Tibial nerve (tissue), 4 donors: Measurements from ENCODE around the gene TXNL4A. TPM values are rescaled to one million over a fixed set of nuclear protein-coding genes. Genes with fewer than 3 reads are reported as not detected.
"Not testable (repeated sequence)": the region's sequence is repeated elsewhere in the genome, so short reads cannot be mapped to it uniquely, and the experiment has no call there.

ENCODE experiments used
- DNase-seq, 2 donors: peaks; one replicate each; pipeline ENCODE4 v3.0.0-alpha.2; 2019; ENCODE audit warnings: low spot score in 2 of 2
- H3K27ac ChIP-seq, 4 donors: fragments of 200-600 bp; sonication (generic) in 3 of 4; one replicate each; pipeline ENCODE4 v1.5.1; 2017 to 2019; ENCODE audit warnings: mild to moderate bottlenecking in 1 of 4
- H3K27me3 ChIP-seq, 2 donors: fragments of 200-600 bp; sonication (generic) in 1 of 2; one replicate each; pipeline versions ENCODE4 v1.5.1 to v1.6.0; 2017 to 2019
- H3K36me3 ChIP-seq, 3 donors: fragments of 200-600 bp; sonication (generic); one replicate each; pipeline ENCODE4 v1.5.1; 2018 to 2019
- H3K4me1 ChIP-seq, 4 donors: fragments of 200-600 bp; sonication (generic) in 3 of 4; one replicate each; pipeline ENCODE4 v1.5.1; 2017 to 2019
- H3K4me3 ChIP-seq, 4 donors: fragments of 200-600 bp; sonication (generic) in 3 of 4; one replicate each; pipeline ENCODE4 v1.5.1; 2017 to 2019; ENCODE audit warnings: mild to moderate bottlenecking in 1 of 4, moderate library complexity in 1 of 4
- H3K9me3 ChIP-seq, 4 donors: fragments of 200-600 bp; sonication (generic) in 3 of 4; one replicate each; pipeline ENCODE4 v1.5.1; 2017 to 2019
- EP300 ChIP-seq, 2 donors: sonication (generic); formaldehyde crosslinking; IDR thresholded peaks; one replicate each; pipeline ENCODE4 v1.6.1; 2017; ENCODE audit warnings: antibody characterized with exemption in 2 of 2, mild to moderate bottlenecking in 1 of 2
- POLR2A ChIP-seq, 2 donors: fragments of 450-650 bp; IDR thresholded peaks; one replicate each; pipeline ENCODE4 v1.6.1; 2017; ENCODE audit warnings: antibody characterized with exemption in 2 of 2, mild to moderate bottlenecking in 2 of 2, moderate library complexity in 2 of 2
- WGBS, 2 donors: methylation state at CpG; one replicate each; pipeline ENCODE4 v1.1.5; 2018; 5-methylcytosine and 5-hydroxymethylcytosine counted together
- total RNA-seq, 4 donors: library from RNA; depleted of rRNA; stranded (reverse); fragments of >200 nt; gene quantifications; one replicate each; pipeline ENCODE4 v1.1.0, GENCODE V29; 2016
- TF ChIP-seq, protein P1 (sequence below), 5 experiments: fragments of 200-600 bp in 3 of 5; fragments of 450-650 bp in 2 of 5; sonication (generic) in 3 of 5; IDR thresholded peaks; one replicate each; pipeline ENCODE4 v1.5.1; 2016 to 2019; ENCODE audit warnings: antibody characterized with exemption in 5 of 5, mild to moderate bottlenecking in 3 of 5, moderate library complexity in 2 of 5

Gene TXNL4A
- total RNA-seq, 4 donors from 2014 or later: 19.0 to 34.9 (median 32.5) TPM

DNA sequence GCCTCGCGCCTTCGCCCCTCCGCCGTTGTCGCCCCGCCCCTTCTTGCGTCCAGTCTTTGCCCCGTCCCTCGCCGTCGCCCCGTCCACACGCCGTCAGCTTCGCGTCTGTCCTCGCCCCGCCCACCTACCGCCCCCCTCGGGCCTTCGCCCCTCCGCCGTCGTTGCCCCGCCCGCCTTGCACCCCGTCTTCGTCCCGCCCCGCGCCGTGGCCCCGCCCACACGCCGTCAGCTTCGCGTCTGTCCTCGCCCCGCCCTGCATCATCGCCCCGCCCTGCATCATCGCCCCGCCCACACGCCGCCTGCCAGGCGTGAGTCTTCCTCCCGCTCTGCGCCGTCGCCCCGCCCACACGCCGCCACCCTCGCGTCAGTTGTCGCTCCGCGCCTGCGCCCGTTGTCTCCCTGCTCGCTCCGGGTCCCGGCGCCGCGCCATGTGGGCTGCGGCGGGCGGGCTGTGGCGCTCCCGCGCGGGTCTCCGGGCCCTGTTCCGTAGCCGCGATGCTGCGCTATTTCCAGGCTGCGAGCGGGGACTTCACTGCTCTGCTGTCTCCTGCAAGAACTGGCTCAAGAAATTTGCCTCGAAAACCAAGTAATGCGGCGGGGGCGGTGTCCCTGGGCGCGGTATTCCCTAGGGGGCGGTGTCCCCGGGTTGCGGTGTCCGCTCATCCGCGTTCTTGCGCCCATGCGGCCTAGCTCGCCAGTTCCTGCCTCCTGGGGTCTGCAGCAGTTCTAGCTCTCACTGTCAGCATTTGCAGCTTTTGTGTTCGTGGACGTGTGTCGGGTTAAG lies 45.9 kb upstream of the TXNL4A start, which contains the start of gene RBFA:
TSS of gene RBFA (plus strand) at position 367 of the 784 bp plus-strand sequence. CDS start at position 429, 62 bp downstream.
- peaks cover 0 to 23% (median 4%) of the 10 kb centered on the region in 4 donors for H3K4me1 ChIP-seq
- H3K9me3 ChIP-seq: peaks cover 0 to 7% (median 0%) of the 10 kb centered on the region in 4 donors
- H3K27me3 ChIP-seq: no peaks in the 10 kb centered on the region
- H3K36me3 ChIP-seq: peaks cover 0 to 34% (median 0%) of the 10 kb centered on the region in 3 donors
- 1% methylated on average over 53 to 56 of the region's 99 CpGs for WGBS, 2 donors
- peak within 1 kb of the TSS; percentile 84 to 95 (median 90) for H3K27ac ChIP-seq
- H3K4me3 ChIP-seq: peak within 1 kb of the TSS; percentile 60 to 77 (median 70)
- TF ChIP-seq EP300 (IDR thresholded peaks at IDR 0.05) (peak in 1 of 2 donors; percentile 76), POLR2A (IDR thresholded peaks at IDR 0.05) (peak; percentile 19 to 75)
- TF ChIP-seq, protein P1, sequence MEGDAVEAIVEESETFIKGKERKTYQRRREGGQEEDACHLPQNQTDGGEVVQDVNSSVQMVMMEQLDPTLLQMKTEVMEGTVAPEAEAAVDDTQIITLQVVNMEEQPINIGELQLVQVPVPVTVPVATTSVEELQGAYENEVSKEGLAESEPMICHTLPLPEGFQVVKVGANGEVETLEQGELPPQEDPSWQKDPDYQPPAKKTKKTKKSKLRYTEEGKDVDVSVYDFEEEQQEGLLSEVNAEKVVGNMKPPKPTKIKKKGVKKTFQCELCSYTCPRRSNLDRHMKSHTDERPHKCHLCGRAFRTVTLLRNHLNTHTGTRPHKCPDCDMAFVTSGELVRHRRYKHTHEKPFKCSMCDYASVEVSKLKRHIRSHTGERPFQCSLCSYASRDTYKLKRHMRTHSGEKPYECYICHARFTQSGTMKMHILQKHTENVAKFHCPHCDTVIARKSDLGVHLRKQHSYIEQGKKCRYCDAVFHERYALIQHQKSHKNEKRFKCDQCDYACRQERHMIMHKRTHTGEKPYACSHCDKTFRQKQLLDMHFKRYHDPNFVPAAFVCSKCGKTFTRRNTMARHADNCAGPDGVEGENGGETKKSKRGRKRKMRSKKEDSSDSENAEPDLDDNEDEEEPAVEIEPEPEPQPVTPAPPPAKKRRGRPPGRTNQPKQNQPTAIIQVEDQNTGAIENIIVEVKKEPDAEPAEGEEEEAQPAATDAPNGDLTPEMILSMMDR (IDR thresholded peaks at IDR 0.05): peak in 4 of 5 experiments; percentile 37 to 69 (median 56)
- peak; percentile 98 to 99 for DNase-seq

DNA sequence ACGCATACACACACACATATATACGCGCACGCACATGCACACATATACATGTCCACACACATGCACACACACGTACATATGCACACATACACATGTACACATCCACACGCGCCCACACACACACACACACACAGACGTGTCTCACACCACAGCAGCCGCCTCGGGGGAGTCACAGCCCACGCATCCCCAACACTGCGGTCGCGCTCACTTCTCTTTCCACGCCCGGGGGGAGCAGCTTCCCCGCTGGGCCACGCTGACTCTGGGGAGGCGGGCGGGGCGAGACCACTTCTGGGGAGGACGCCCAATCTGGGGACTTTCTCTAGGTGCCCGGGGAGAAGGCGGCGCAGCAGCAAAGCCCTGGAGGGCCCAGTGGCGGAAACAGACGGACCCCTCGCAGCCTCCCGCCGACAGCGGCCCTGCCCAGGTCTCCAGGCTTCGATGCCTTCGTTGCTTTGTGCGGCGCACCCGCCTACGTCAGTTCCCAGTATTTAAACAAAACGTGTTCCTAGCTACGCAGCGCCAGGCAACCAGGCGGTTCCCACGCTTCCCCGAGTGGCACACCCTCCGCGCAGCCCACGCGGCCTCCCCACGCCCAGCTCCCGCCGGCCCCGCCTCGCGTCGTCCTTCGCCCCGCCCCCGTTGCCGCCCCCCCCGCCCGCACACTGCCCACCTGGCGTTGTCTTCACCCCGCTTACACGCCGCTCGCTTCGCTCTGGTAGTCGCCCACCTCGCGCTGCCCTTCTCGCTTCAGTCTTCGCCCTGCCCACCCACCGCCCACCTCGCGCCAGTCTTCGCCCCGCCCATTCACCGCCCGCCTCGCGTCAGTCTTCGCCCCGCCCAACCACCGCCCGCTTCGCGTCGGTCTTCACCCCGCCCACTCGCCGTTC lies 45.1 kb upstream of the TXNL4A start:
- peak in 1 of 2 donors; percentile 47 for TF ChIP-seq POLR2A (IDR thresholded peaks at IDR 0.05)
- TF ChIP-seq, protein P1 (IDR thresholded peaks at IDR 0.05): no peak
- peak; percentile 23 to 66 for TF ChIP-seq EP300 (IDR thresholded peaks at IDR 0.05)
- Histone ChIP-seq H3K27me3 (no peaks in the 10 kb centered on the region), H3K4me3 (peak overlapping the region; percentile 60 to 77 (median 70)), H3K27ac (peak overlapping the region; percentile 84 to 95 (median 90)), H3K9me3 (peaks cover 0 to 15% (median 0%) of the 10 kb centered on the region in 4 donors), H3K36me3 (peaks cover 0 to 34% (median 0%) of the 10 kb centered on the region in 3 donors), H3K4me1 (peaks cover 0 to 23% (median 4%) of the 10 kb centered on the region in 4 donors)
- peak in 1 of 2 donors; percentile 17 for DNase-seq
- WGBS, 2 donors: 4 to 6% methylated on average over 55 to 83 of the region's 90 CpGs

DNA sequence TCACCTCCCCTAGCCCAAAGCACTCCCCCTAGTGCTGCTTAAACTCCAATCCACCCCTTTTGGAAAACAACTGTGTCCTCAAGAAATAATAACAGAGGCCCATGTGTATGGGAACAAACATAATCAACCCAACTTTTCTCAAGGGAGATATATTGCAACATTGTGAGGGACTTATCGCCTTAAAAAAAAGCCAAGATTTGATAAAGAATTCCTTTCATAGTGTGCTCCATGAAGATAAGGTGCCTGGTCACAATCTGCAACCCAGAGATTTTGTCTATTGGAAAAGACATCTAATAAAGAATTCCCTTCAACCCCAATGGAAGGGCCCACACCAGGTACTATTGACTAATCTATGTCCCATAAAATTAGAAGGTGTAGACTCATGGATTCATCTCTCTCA lies 41.3 kb upstream of the TXNL4A start:
- no peak overlapping the region for H3K4me3 ChIP-seq
- TF ChIP-seq, protein P1 (IDR thresholded peaks at IDR 0.05): no peak
- TF ChIP-seq POLR2A (IDR thresholded peaks at IDR 0.05): no peak
- no peak for TF ChIP-seq EP300 (IDR thresholded peaks at IDR 0.05)
- H3K9me3 ChIP-seq: peaks cover 0 to 48% (median 8%) of the 10 kb centered on the region in 4 donors
- peaks cover 0 to 52% (median 0%) of the 10 kb centered on the region in 3 donors for H3K36me3 ChIP-seq
- 95 to 100% methylated on average over 1 of the region's 1 CpG for WGBS, 2 donors
- peaks cover 0 to 9% (median 0%) of the 10 kb centered on the region in 4 donors for H3K4me1 ChIP-seq
- no peak overlapping the region for H3K27ac ChIP-seq
- no peak for DNase-seq
- no peaks in the 10 kb centered on the region for H3K27me3 ChIP-seq

GRCh38 chr18:80027719-80028118 lies 39.4 kb upstream of the TXNL4A start:
- not testable (repeated sequence) for H3K4me3 ChIP-seq, H3K27me3 ChIP-seq, H3K27ac ChIP-seq, H3K4me1 ChIP-seq, DNase-seq
- H3K9me3 ChIP-seq: peaks cover 6 to 68% (median 25%) of the 10 kb centered on the region in 4 donors
- peaks cover 0 to 59% (median 0%) of the 10 kb centered on the region in 3 donors for H3K36me3 ChIP-seq

- DNase-seq: no peak
- TF ChIP-seq EP300 (IDR thresholded peaks at IDR 0.05): no peak
- TF ChIP-seq POLR2A (IDR thresholded peaks at IDR 0.05): no peak
- TF ChIP-seq, protein P1 (IDR thresholded peaks at IDR 0.05): no peak
- H3K4me3 ChIP-seq: no peak overlapping the region
- H3K27ac ChIP-seq: no peak overlapping the region
- peaks cover 9 to 81% (median 35%) of the 10 kb centered on the region in 4 donors for H3K9me3 ChIP-seq
- no peaks in the 10 kb centered on the region for H3K27me3 ChIP-seq
- peaks cover 0 to 65% (median 0%) of the 10 kb centered on the region in 3 donors for H3K36me3 ChIP-seq
- H3K4me1 ChIP-seq: no peaks in the 10 kb centered on the region
- 95 to 96% methylated on average over 7 of the region's 7 CpGs for WGBS, 2 donors
Measured at GRCh38 chr18:80026363-80026762, 38.0 kb upstream of the TXNL4A start.
